ENCODE measurements around the gene CTNNB1.

GRCh38 chr3:41241161-41241560 is 41.9 kb downstream of the CTNNB1 start:
- no peak for TF ChIP-seq EZH2 (IDR thresholded peaks at IDR 0.05; ENCODE audit: low read length)
- no peak for TF ChIP-seq CTCF (optimal IDR thresholded peaks at IDR 0.05 in 1 of 3, IDR thresholded peaks at IDR 0.05 in 1 of 3, conservative IDR thresholded peaks at IDR 0.05 in 1 of 3; ENCODE audit: extremely low read depth in 1 of 3, insufficient read depth in 2 of 3, low read length in 3 of 3)

Data from keratinocyte (primary cell).